B cell (primary cell): Measurements from ENCODE around the gene RCAN1. TPM values are rescaled to one million over a fixed set of nuclear protein-coding genes. Genes with fewer than 3 reads are reported as not detected.

Source experiments
- ATAC-seq: fragments of 200-7000 bp; cut with Tn5 transposase; one replicate; pipeline ENCODE4 v1.10.0; 2021; ENCODE audit warnings: low read depth, mild to moderate bottlenecking, moderate number of reproducible peaks, moderate library complexity
- CTCF ChIA-PET: fragments of 350-600 bp; sonication (Branson Sonifier 250); formaldehyde crosslinking; loops from one replicate; lab custom pipeline; 2021; ENCODE audit warnings: antibody characterized with exemption, inconsistent platforms; lab: Charles Lee
- POLR2A ChIA-PET: fragments of 350-600 bp; sonication (Branson Sonifier 250); formaldehyde crosslinking; loops from one replicate; lab custom pipeline; 2021; ENCODE audit warnings: antibody characterized with exemption; lab: Charles Lee
- DNase-seq: peaks from one replicate; pipeline ENCODE4 v3.0.0; 2013
- H2AFZ ChIP-seq: 2 replicates; pipeline ENCODE4 v1.6.1; 2012; ENCODE audit warnings: mild to moderate bottlenecking, low read depth, low read length; ENCODE audit not compliant: insufficient read depth, poor library complexity, severe bottlenecking
- H3K27ac ChIP-seq, 2 donors: 1 replicate in 1 of 2; 2 replicates in 1 of 2; pipeline ENCODE4 v1.5.1; 2012 to 2013; ENCODE audit warnings: low read length in 2 of 2, mild to moderate bottlenecking in 2 of 2, moderate library complexity in 1 of 2
- H3K27me3 ChIP-seq, 4 experiments: fragments of 200-600 bp in 1 of 4; sonication (generic) in 1 of 4; replicated peaks in 1 of 4; 1 replicate in 2 of 4; 2 replicates in 2 of 4; pipeline versions ENCODE4 v1.6.1 to v1.7.0; 2013 to 2016; ENCODE audit warnings: low read length in 3 of 4, mild to moderate bottlenecking in 2 of 4, mixed read lengths in 1 of 4, moderate library complexity in 1 of 4; ENCODE audit not compliant: insufficient read depth in 4 of 4, control insufficient read depth in 3 of 4; ENCODE audit errors: control extremely low read depth in 1 of 4
- H3K36me3 ChIP-seq, 2 experiments: replicated peaks in 1 of 2; 1 replicate in 1 of 2; 2 replicates in 1 of 2; pipeline versions ENCODE4 v1.6.1 to v1.7.1; 2013; ENCODE audit warnings: low read length in 1 of 2; ENCODE audit not compliant: insufficient read depth in 2 of 2, control insufficient read depth in 1 of 2; ENCODE audit errors: control extremely low read depth in 1 of 2, extremely low read depth in 1 of 2
- H3K4me1 ChIP-seq, 2 donors: fragments of 200-600 bp in 1 of 2; sonication (generic) in 1 of 2; 1 replicate in 1 of 2; 2 replicates in 1 of 2; pipeline versions ENCODE4 v1.5.1 to v1.6.1; 2013 to 2017; ENCODE audit warnings: low read length in 2 of 2; ENCODE audit not compliant: control insufficient read depth in 2 of 2, insufficient read depth in 2 of 2
- H3K4me2 ChIP-seq: replicated peaks from 2 replicates; pipeline ENCODE3; 2012; ENCODE audit warnings: mild to moderate bottlenecking, low read depth, low read length; ENCODE audit not compliant: poor library complexity, severe bottlenecking
- H3K4me3 ChIP-seq, 5 experiments: fragments of 200-600 bp in 1 of 5; sonication (generic) in 1 of 5; 1 replicate in 3 of 5; 2 replicates in 2 of 5; pipeline versions ENCODE4 v1.5.1 to v1.7.0; 2011 to 2016; ENCODE audit warnings: low read length in 4 of 5, mild to moderate bottlenecking in 4 of 5, low read depth in 2 of 5, control low read depth in 1 of 5, moderate library complexity in 1 of 5; ENCODE audit not compliant: insufficient read depth in 1 of 5; ENCODE audit errors: control extremely low read depth in 1 of 5, extremely low read depth in 1 of 5
- H3K79me2 ChIP-seq: fragments of 200-600 bp; sonication (generic); one replicate; pipeline ENCODE4 v1.6.0; 2016; ENCODE audit warnings: low read length; ENCODE audit not compliant: control insufficient read depth, insufficient read depth
- H3K9ac ChIP-seq: fragments of 200-600 bp; sonication (generic); 2 replicates; pipeline ENCODE4 v1.6.1; 2017; ENCODE audit warnings: mild to moderate bottlenecking, low read length, moderate library complexity
- H3K9me3 ChIP-seq, 3 donors: one replicate each; pipeline versions ENCODE4 v1.6.1 to v1.7.1; 2013; ENCODE audit warnings: low read length in 2 of 3; ENCODE audit not compliant: control insufficient read depth in 2 of 3, insufficient read depth in 1 of 3; ENCODE audit errors: control extremely low read depth in 1 of 3
- H4K20me1 ChIP-seq: 2 replicates; pipeline ENCODE4 v1.6.0; 2012; ENCODE audit warnings: mild to moderate bottlenecking, low read length; ENCODE audit not compliant: insufficient read depth, control insufficient read depth, poor library complexity, severe bottlenecking
- H3K27ac Mint-ChIP-seq: one replicate; pipeline ENCODE4 v1.8.0; 2021; ENCODE audit warnings: mixed read lengths
- H3K27me3 Mint-ChIP-seq: one replicate; pipeline ENCODE4 v1.8.0; 2021; ENCODE audit warnings: mixed read lengths
- H3K4me1 Mint-ChIP-seq: one replicate; pipeline ENCODE4 v1.8.0; 2021; ENCODE audit warnings: mixed read lengths
- H3K4me3 Mint-ChIP-seq: one replicate; pipeline ENCODE4 v1.8.0; 2021; ENCODE audit warnings: mixed read lengths
- H3K9me3 Mint-ChIP-seq: one replicate; pipeline ENCODE4 v1.8.0; 2022; ENCODE audit warnings: mixed read lengths; ENCODE audit not compliant: insufficient read depth
- CTCF ChIP-seq: fragments of 200-600 bp; IDR thresholded peaks from one replicate; pipeline ENCODE4 v1.8.0; 2022; ENCODE audit warnings: antibody characterized with exemption, mild to moderate bottlenecking
- EZH2 ChIP-seq: IDR thresholded peaks from 2 replicates; pipeline ENCODE4 v1.6.1; 2012; ENCODE audit warnings: borderline replicate concordance, low read depth, mild to moderate bottlenecking, moderate library complexity, low read length; ENCODE audit not compliant: insufficient read depth, poor library complexity, severe bottlenecking
- WGBS: methylation state at CpG from one replicate; pipeline ENCODE4 v1.1.5; 2013; ENCODE audit warnings: missing lambda C conversion rate; ENCODE audit not compliant: insufficient coverage; 5-methylcytosine and 5-hydroxymethylcytosine counted together
- intact Hi-C: fragments of 100-400 bp; cut with micrococcal nuclease; formaldehyde crosslinking; loops from one replicate; pipeline ENCODE4 v1.10.0; 2022
- polyA plus RNA-seq: library from polyadenylated mRNA; depleted of rRNA; stranded (reverse); fragments of >200 nt; gene quantifications from 2 replicates; pipeline ENCODE4 v1.2.3, GENCODE V29; 2012
- total RNA-seq, 2 donors: library from RNA; stranded (reverse); fragments of 120-200 nt in 1 of 2; gene quantifications; 1 replicate in 1 of 2; 2 replicates in 1 of 2; pipeline versions ENCODE4 v1.2.3 to v1.2.4, GENCODE V29; 2013 to 2022

Gene RCAN1
- total and polyA plus RNA-seq, 2 donors (not counting 1 experiment from before 2014, with no cell fraction given): 0.97 to 4.4 TPM

GRCh38 chr21:34513129-34513675 is 101.7 kb downstream of the RCAN1 start:
- H3K4me2 ChIP-seq: no peak overlapping the region
- no CpG with 5 or more reads among the region's 2 CpGs for WGBS
- no peak for TF ChIP-seq CTCF
- no peak for TF ChIP-seq EZH2
- no peak overlapping the region for H2AFZ ChIP-seq
- Mint-ChIP-seq H3K9me3 (no peaks in the 10 kb centered on the region), H3K27ac (no peak overlapping the region), H3K4me3 (no peak overlapping the region), H3K4me1 (no peaks in the 10 kb centered on the region), H3K27me3 (no peaks in the 10 kb centered on the region)
- H3K4me3 ChIP-seq: no peak overlapping the region
- H3K9me3 ChIP-seq: no peaks in the 10 kb centered on the region
- intact Hi-C loops: no loop called here
- H3K36me3 ChIP-seq: no peaks in the 10 kb centered on the region
- POLR2A ChIA-PET: no interaction called here
- H3K79me2 ChIP-seq: no peaks in the 10 kb centered on the region
- ATAC-seq: no peak
- DNase-seq: no peak
- H3K27me3 ChIP-seq: no peaks in the 10 kb centered on the region
- H4K20me1 ChIP-seq: no peaks in the 10 kb centered on the region
- no peak overlapping the region for H3K27ac ChIP-seq
- CTCF ChIA-PET: no interaction called here
- H3K9ac ChIP-seq: no peak overlapping the region
- H3K4me1 ChIP-seq: no peaks in the 10 kb centered on the region

GRCh38 chr21:34511787-34512455 is 103.0 kb downstream of the RCAN1 start, which contains the start of gene KCNE1:
Gene KCNE1 (minus strand): TSS chr21:34512210. CDS start chr21:34449634, 62,576 bp downstream.
- no peak within 1 kb of the TSS for H2AFZ ChIP-seq

More at GRCh38 chr21:34511787-34512455, 103.0 kb downstream of the RCAN1 start, which contains the start of gene KCNE1:
- Histone ChIP-seq H3K36me3 (no peaks in the 10 kb centered on the region), H3K4me3 (peak within 1 kb of the TSS in 1 of 5 experiments; percentile 60), H3K4me1 (no peaks in the 10 kb centered on the region), H3K4me2 (no peak within 1 kb of the TSS), H3K9ac (no peak within 1 kb of the TSS), H3K9me3 (no peaks in the 10 kb centered on the region), H3K27me3 (no peaks in the 10 kb centered on the region), H4K20me1 (no peaks in the 10 kb centered on the region), H3K79me2 (no peaks in the 10 kb centered on the region), H3K27ac (no peak within 1 kb of the TSS)
- ATAC-seq (no peak), DNase-seq (no peak)
- H3K27ac Mint-ChIP-seq: no peak within 1 kb of the TSS
- no peak within 1 kb of the TSS for H3K4me3 Mint-ChIP-seq
- WGBS: 94% methylated on average over 10 of the region's 14 CpGs
- intact Hi-C loops: no loop called here
- TF ChIP-seq EZH2 (no peak), CTCF (no peak)
- H3K9me3 Mint-ChIP-seq: no peaks in the 10 kb centered on the region
- ChIA-PET POLR2A (no interaction called here), CTCF (no interaction called here)
- no peaks in the 10 kb centered on the region for H3K4me1 Mint-ChIP-seq
- no peaks in the 10 kb centered on the region for H3K27me3 Mint-ChIP-seq
